Panc1 (cell line): ENCODE results near the gene MRPS21. TPM values are rescaled to one million over a fixed set of nuclear protein-coding genes. Genes with fewer than 3 reads are reported as not detected.

Source experiments
- ATAC-seq: fragments of 200-7000 bp; cut with Tn5 transposase; 2 replicates; pipeline ENCODE4 v1.9.1; 2020; ENCODE audit warnings: mild to moderate bottlenecking, moderate library complexity
- BruUV-seq: library from RNA; stranded (reverse); fragments of 400-500 nt; replicated peaks from 2 replicates; lab custom pipeline; 2021; lab: Mats Ljungman, UMichigan
- CTCF ChIA-PET: fragments of 300-600 bp; sonication (Branson Sonifier 250); formaldehyde crosslinking; loops from one replicate; lab custom pipeline; 2022; ENCODE audit warnings: antibody characterized with exemption; lab: Charles Lee
- POLR2A ChIA-PET: fragments of 300-600 bp; sonication (Branson Sonifier 250); formaldehyde crosslinking; loops from one replicate; lab custom pipeline; 2022; ENCODE audit warnings: antibody characterized with exemption; lab: Charles Lee
- DNase-seq: peaks from one replicate; pipeline ENCODE4 v3.0.0-alpha.2; 2010; ENCODE audit warnings: low read depth, low spot score
- H3K27ac ChIP-seq: 2 replicates; pipeline ENCODE4 v1.5.1; 2011; ENCODE audit warnings: mild to moderate bottlenecking, low read length, inconsistent platforms
- H3K27me3 ChIP-seq: fragments of 200-500 bp; sonication (Bioruptor generic); 2 replicates; pipeline ENCODE4 v1.6.0; 2014; ENCODE audit warnings: low read length, inconsistent platforms; ENCODE audit not compliant: control insufficient read depth, insufficient read depth
- H3K36me3 ChIP-seq: fragments of 200-500 bp; sonication (Bioruptor generic); 2 replicates; pipeline ENCODE4 v1.5.1; 2014; ENCODE audit warnings: inconsistent platforms, mild to moderate bottlenecking, low read length, moderate library complexity; ENCODE audit not compliant: control insufficient read depth, insufficient read depth
- H3K4me1 ChIP-seq: 2 replicates; pipeline ENCODE4 v1.5.1; 2011; ENCODE audit warnings: inconsistent platforms, mild to moderate bottlenecking, low read length, moderate library complexity; ENCODE audit not compliant: control insufficient read depth, insufficient read depth
- H3K4me3 ChIP-seq, 2 experiments: 2 replicates each; pipeline ENCODE4 v1.5.1; 2011 to 2012; ENCODE audit warnings: low read depth in 2 of 2, low read length in 2 of 2, mild to moderate bottlenecking in 2 of 2, inconsistent platforms in 1 of 2, moderate library complexity in 1 of 2
- H3K9me3 ChIP-seq: fragments of 200-500 bp; sonication (Bioruptor generic); 2 replicates; pipeline ENCODE4 v1.5.1; 2014; ENCODE audit warnings: low read depth, mild to moderate bottlenecking, inconsistent platforms, low read length, moderate library complexity; ENCODE audit not compliant: control insufficient read depth, insufficient read depth
- CTCF ChIP-seq: fragments of 450-650 bp; IDR thresholded peaks from 2 replicates; pipeline ENCODE4 v1.5.1; 2017; ENCODE audit warnings: mild to moderate bottlenecking
- POLR2AphosphoS5 ChIP-seq: IDR thresholded peaks from 2 replicates; pipeline ENCODE4 v1.6.1; 2012; ENCODE audit warnings: mild to moderate bottlenecking, low read depth, low read length, moderate library complexity
- REST ChIP-seq, 2 experiments: IDR thresholded peaks; 2 replicates each; pipeline ENCODE4 v1.6.1; 2011 to 2012; ENCODE audit warnings: low read depth in 2 of 2, control low read depth in 1 of 2, low read length in 1 of 2, mild to moderate bottlenecking in 1 of 2, moderate library complexity in 1 of 2; ENCODE audit not compliant: insufficient read depth in 1 of 2
- SIN3A ChIP-seq: IDR thresholded peaks from 2 replicates; pipeline ENCODE4 v1.6.1; 2012; ENCODE audit warnings: low read depth, mild to moderate bottlenecking, low read length, moderate library complexity, borderline replicate concordance; ENCODE audit not compliant: insufficient read depth
- TCF7L2 ChIP-seq: IDR thresholded peaks from 2 replicates; pipeline ENCODE4 v1.6.1; 2011; ENCODE audit warnings: mild to moderate bottlenecking, low read depth, low read length, inconsistent platforms
- in situ Hi-C: cut with HindIII; loops from 2 replicates; pipeline ENCODE4 v1.10.0; 2016; ENCODE audit warnings: low sequenced_read_pairs, low pct_unique_long_range_greater_than_20kb
- intact Hi-C: fragments of 100-400 bp; cut with micrococcal nuclease; formaldehyde crosslinking; loops from one replicate; pipeline ENCODE4 v1.10.0; 2022; ENCODE audit not compliant: unreplicated experiment
- total RNA-seq: library from RNA; stranded (reverse); gene quantifications from one replicate; pipeline ENCODE4 v1.2.1, GENCODE V29; 2021; ENCODE audit not compliant: unreplicated experiment

MRPS21 gene
- total RNA-seq, 1 experiment from 2014 or later: 68.2 TPM

GRCh38 chr1:150267896-150268295, 25.8 kb upstream of the MRPS21 start:
- CTCF ChIA-PET: no interaction called here
- POLR2A ChIA-PET: no interaction called here
- BruUV-seq: no TSS peak
- no peak for DNase-seq
- H3K4me3 ChIP-seq: peak overlapping the region; percentile 95 to 100
- in situ Hi-C loops: no loop called here
- H3K27me3 ChIP-seq: no peaks in the 10 kb centered on the region
- no peaks in the 10 kb centered on the region for H3K9me3 ChIP-seq
- peaks cover 15% of the 10 kb centered on the region for H3K36me3 ChIP-seq
- TF ChIP-seq TCF7L2 (no peak), REST (IDR thresholded peaks at IDR 0.05; ENCODE audit: insufficient read depth in 1 of 2, low read depth in 2 of 2, low read length in 1 of 2) (no peak), CTCF (no peak), POLR2AphosphoS5 (no peak), SIN3A (no peak)
- ATAC-seq: no peak
- intact Hi-C loops: no loop called here
- H3K4me1 ChIP-seq: peaks cover 5% of the 10 kb centered on the region
- H3K27ac ChIP-seq: peak overlapping the region; percentile 96

DNA sequence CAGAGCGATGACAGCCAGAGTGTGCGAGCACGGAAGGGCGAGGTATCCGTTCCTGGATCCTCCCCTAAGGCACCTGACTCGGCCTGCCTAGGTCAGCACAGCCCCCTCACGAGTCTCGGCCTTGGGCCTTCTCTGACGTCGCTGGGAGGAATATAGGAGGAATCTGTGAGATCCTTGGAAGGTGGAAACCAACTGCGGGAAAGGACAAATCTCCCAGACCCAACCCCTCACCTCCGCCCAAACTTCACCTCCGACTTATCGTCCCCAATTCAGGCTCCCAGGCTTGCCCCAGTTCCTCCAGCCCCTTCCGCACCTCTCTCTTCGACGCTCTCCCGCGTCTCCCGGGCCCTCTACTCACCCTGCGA, 25.3 kb upstream of the MRPS21 start:
- Histone ChIP-seq H3K36me3 (peaks cover 15% of the 10 kb centered on the region), H3K27me3 (no peaks in the 10 kb centered on the region), H3K9me3 (no peaks in the 10 kb centered on the region), H3K4me3 (peak overlapping the region; percentile 95 to 100), H3K4me1 (peaks cover 5% of the 10 kb centered on the region), H3K27ac (peak overlapping the region; percentile 96)
- intact Hi-C loops: no loop called here
- ATAC-seq (peak; percentile 22), DNase-seq (no peak)
- TF ChIP-seq CTCF (no peak), TCF7L2 (no peak), POLR2AphosphoS5 (no peak), REST (IDR thresholded peaks at IDR 0.05; ENCODE audit: insufficient read depth in 1 of 2, low read depth in 2 of 2, low read length in 1 of 2) (no peak), SIN3A (no peak)
- ChIA-PET CTCF (interaction anchor here (1.4 kb wide), 1 partner anchor 11 kb away, joined by 4 read pairs; the partner anchor contains the start of gene CA14), POLR2A (interaction anchor here (0.6 kb wide), 1 partner anchor 12 kb away, joined by 3 read pairs; no protein-coding TSS in a partner anchor)
- in situ Hi-C loops: no loop called here
- BruUV-seq: no TSS peak
